HepG2 (cell line): ENCODE data around the gene HMCN1. TPM values are rescaled to one million over a fixed set of nuclear protein-coding genes. Genes with fewer than 3 reads are reported as not detected.

Experiments used
- AHR ChIP-seq: IDR thresholded peaks from 2 replicates; pipeline ENCODE4 v1.6.1; 2018; ENCODE audit warnings: missing genetic modification reagents, missing compliant biosample characterization
- ATF1 ChIP-seq: IDR thresholded peaks from 2 replicates; pipeline ENCODE4 v1.6.1; 2016; ENCODE audit warnings: mild to moderate bottlenecking, control low read depth
- CBX5 ChIP-seq: sonication (generic); formaldehyde crosslinking; IDR thresholded peaks from 2 replicates; pipeline ENCODE4 v1.4.0; 2020; ENCODE audit warnings: missing genetic modification reagents, borderline replicate concordance
- CREB3 ChIP-seq: sonication (generic); formaldehyde crosslinking; IDR thresholded peaks from 2 replicates; pipeline ENCODE4 v1.5.0; 2020; ENCODE audit warnings: missing genetic modification reagents
- GABPA ChIP-seq, 2 experiments: IDR thresholded peaks; 2 replicates each; pipeline ENCODE4 v1.6.1; 2011 to 2016; ENCODE audit warnings: low read depth in 2 of 2, low read length in 1 of 2, missing biosample characterization in 1 of 2, missing genetic modification characterization in 1 of 2
- PRDM4 ChIP-seq: sonication (generic); formaldehyde crosslinking; IDR thresholded peaks from 2 replicates; pipeline ENCODE4 v1.9.0; 2021; ENCODE audit warnings: missing genetic modification reagents, borderline replicate concordance
- WIZ ChIP-seq: sonication (generic); formaldehyde crosslinking; IDR thresholded peaks from 2 replicates; pipeline ENCODE4 v1.5.1; 2020; ENCODE audit warnings: mild to moderate bottlenecking, missing genetic modification reagents
- ZBTB2 ChIP-seq: sonication (generic); formaldehyde crosslinking; IDR thresholded peaks from 2 replicates; pipeline ENCODE4 v1.8.0; 2022; ENCODE audit warnings: low read depth, missing genetic modification reagents
- polyA plus RNA-seq, 8 experiments: library from polyadenylated mRNA; depleted of rRNA in 3 of 8; stranded (reverse) in 7 of 8; unstranded in 1 of 8; fragments of >200 nt; fragmentation: Illumina TruSeq in 4 of 8; extraction: Trizol in 4 of 8; gene quantifications; 2 replicates each; pipeline versions ENCODE4 v1.2.1 to v1.2.3, GENCODE V29; 2011 to 2016; ENCODE audit warnings: low read depth in 4 of 8, missing spikeins in 1 of 8, mixed read lengths in 1 of 8; ENCODE audit not compliant: insufficient read depth in 1 of 8
- total RNA-seq, 5 experiments: library from RNA; depleted of rRNA; stranded (reverse); fragments of >200 nt; fragmentation: Illumina TruSeq; extraction: Trizol; gene quantifications; 2 replicates each; pipeline ENCODE4 v1.2.3, GENCODE V29; 2016; ENCODE audit warnings: low read depth in 1 of 5
- TF ChIP-seq, protein P1 (sequence below): sonication (generic); formaldehyde crosslinking; IDR thresholded peaks from 2 replicates; pipeline ENCODE4 v1.9.0; 2021; ENCODE audit warnings: missing genetic modification reagents, borderline replicate concordance

The HMCN1 gene
- total and polyA plus RNA-seq, 2 of the 13 experiments (the other 11 are each of a cell fraction or from before 2014, with no cell fraction given) = 0.03 TPM; not detected in 1

DNA sequence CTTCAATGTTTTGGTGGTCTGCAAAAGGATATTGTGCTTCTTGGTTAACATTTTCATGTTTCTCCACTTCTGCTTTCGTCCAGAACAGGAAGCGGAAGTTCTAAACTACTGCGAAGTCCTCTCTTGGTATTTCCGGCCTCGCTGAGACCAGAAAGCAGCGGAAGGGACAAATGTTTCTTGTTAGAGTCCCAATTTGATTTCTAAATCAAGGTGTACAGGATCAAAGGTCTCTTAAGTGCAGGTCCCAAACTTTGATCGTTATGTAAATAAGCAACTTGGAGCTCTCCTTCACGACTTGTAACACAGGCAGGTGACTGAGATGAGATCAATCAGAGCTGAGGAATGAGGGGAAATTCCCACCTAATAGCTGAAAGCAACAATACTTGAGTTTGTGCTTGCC, 40.1 kb upstream of the HMCN1 start (continued):
- TF ChIP-seq GABPA (IDR thresholded peaks at IDR 0.05; ENCODE audit: low read depth, low read length) (peak; percentile 50; the same call in 1 of the 2 replicates), GABPA (CRISPR knock-in tag; IDR thresholded peaks at IDR 0.05; ENCODE audit: low read depth) (peak; percentile 93), PRDM4 (CRISPR knock-in tag) (no peak), ZBTB2 (CRISPR knock-in tag) (no peak), CREB3 (no peak), AHR (no peak), ATF1 (CRISPR knock-in tag) (0 out of 2 replicates have a peak, but pooled peaks have one; percentile 16), CBX5 (CRISPR knock-in tag) (0 out of 2 replicates have a peak, but pooled peaks have one; percentile 25), WIZ (no peak)
- TF ChIP-seq, protein P1, sequence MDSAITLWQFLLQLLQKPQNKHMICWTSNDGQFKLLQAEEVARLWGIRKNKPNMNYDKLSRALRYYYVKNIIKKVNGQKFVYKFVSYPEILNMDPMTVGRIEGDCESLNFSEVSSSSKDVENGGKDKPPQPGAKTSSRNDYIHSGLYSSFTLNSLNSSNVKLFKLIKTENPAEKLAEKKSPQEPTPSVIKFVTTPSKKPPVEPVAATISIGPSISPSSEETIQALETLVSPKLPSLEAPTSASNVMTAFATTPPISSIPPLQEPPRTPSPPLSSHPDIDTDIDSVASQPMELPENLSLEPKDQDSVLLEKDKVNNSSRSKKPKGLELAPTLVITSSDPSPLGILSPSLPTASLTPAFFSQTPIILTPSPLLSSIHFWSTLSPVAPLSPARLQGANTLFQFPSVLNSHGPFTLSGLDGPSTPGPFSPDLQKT (CRISPR knock-in tag) = no peak
